GM19099 (cell line): Measurements from ENCODE around the gene ASPDH.

Source experiments
- POLR2A ChIP-seq: IDR thresholded peaks from 3 replicates; pipeline ENCODE4 v1.6.1; 2011; ENCODE audit warnings: low read depth; ENCODE audit not compliant: insufficient read length; ENCODE audit errors: extremely low read depth

The ASPDH gene

GRCh38 chr19:50496189-50497021 is 17.3 kb downstream of the ASPDH start:
- no peak for TF ChIP-seq POLR2A

- no peak for TF ChIP-seq POLR2A
Observed at GRCh38 chr19:50495020-50495531, 18.6 kb downstream of the ASPDH start.

- TF ChIP-seq POLR2A = no peak
Observed at GRCh38 chr19:50494186-50495019, 19.3 kb downstream of the ASPDH start.

GRCh38 chr19:50493171-50493570 is 20.5 kb downstream of the ASPDH start:
- TF ChIP-seq POLR2A = no peak

- TF ChIP-seq POLR2A = no peak
Observed at GRCh38 chr19:50492303-50493052, 21.2 kb downstream of the ASPDH start.

GRCh38 chr19:50490991-50491472 is 22.7 kb downstream of the ASPDH start:
- no peak for TF ChIP-seq POLR2A

- no peak for TF ChIP-seq POLR2A
Observed at GRCh38 chr19:50490411-50490811, 23.3 kb downstream of the ASPDH start.

GRCh38 chr19:50489461-50490011 is 24.2 kb downstream of the ASPDH start:
- no peak for TF ChIP-seq POLR2A

- TF ChIP-seq POLR2A = no peak
Observed at GRCh38 chr19:50488389-50489194, 25.1 kb downstream of the ASPDH start.

- TF ChIP-seq POLR2A = no peak
Observed at GRCh38 chr19:50486823-50487515, 26.7 kb downstream of the ASPDH start.

GRCh38 chr19:50485284-50485955 is 28.3 kb downstream of the ASPDH start:
- TF ChIP-seq POLR2A = no peak

- no peak for TF ChIP-seq POLR2A
Observed at GRCh38 chr19:50482916-50483315, 30.8 kb downstream of the ASPDH start.
